Thyroid gland (tissue), 4 donors: ENCODE data around the gene HYAL1.

Source experiments
- POLR2A ChIP-seq, 2 donors: fragments of 450-650 bp; IDR thresholded peaks; one replicate each; pipeline ENCODE4 v1.6.1; 2017; ENCODE audit warnings: antibody characterized with exemption in 2 of 2, mild to moderate bottlenecking in 2 of 2, moderate library complexity in 1 of 2
- TF ChIP-seq, protein P1 (sequence below), 6 experiments: fragments of 200-600 bp in 3 of 6; fragments of 450-650 bp in 3 of 6; sonication (generic) in 3 of 6; IDR thresholded peaks; one replicate each; pipeline ENCODE4 v1.5.1; 2016 to 2019; ENCODE audit warnings: antibody characterized with exemption in 6 of 6, mild to moderate bottlenecking in 2 of 6, inconsistent platforms in 1 of 6, moderate library complexity in 1 of 6

DNA sequence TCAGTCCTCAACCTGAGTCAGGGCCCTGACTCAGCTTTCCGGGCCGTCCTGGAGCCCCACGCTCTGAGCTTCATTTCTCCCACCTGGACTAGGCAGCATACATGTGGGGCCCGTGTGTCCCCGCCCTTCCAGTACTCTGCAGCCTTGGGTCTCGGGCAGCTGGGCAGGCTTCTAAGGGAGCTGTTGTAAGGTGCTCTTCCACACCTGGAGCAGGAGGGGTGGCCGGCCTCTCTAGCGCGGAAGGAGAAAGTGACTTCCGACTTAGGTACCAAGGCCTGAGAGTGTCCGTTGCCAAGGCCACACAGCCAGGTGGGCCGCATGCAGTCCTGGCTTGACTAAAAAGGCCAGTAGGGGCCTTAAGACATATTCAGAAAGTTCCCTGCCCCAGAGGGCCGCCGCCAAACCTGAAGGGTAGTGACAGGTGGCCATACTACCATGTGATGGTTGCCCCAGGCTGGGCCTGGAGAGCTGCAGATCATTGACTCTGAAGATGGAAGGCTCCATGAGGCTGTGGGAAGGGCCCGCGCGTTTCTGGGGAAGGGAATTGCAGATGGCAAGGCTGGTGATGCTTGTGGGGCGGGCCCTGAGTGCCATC is 43.8 kb downstream of the HYAL1 start:
- TF ChIP-seq, protein P1, sequence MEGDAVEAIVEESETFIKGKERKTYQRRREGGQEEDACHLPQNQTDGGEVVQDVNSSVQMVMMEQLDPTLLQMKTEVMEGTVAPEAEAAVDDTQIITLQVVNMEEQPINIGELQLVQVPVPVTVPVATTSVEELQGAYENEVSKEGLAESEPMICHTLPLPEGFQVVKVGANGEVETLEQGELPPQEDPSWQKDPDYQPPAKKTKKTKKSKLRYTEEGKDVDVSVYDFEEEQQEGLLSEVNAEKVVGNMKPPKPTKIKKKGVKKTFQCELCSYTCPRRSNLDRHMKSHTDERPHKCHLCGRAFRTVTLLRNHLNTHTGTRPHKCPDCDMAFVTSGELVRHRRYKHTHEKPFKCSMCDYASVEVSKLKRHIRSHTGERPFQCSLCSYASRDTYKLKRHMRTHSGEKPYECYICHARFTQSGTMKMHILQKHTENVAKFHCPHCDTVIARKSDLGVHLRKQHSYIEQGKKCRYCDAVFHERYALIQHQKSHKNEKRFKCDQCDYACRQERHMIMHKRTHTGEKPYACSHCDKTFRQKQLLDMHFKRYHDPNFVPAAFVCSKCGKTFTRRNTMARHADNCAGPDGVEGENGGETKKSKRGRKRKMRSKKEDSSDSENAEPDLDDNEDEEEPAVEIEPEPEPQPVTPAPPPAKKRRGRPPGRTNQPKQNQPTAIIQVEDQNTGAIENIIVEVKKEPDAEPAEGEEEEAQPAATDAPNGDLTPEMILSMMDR (IDR thresholded peaks at IDR 0.05), result no peak
- TF ChIP-seq POLR2A (IDR thresholded peaks at IDR 0.05), result no peak
